Activated T-helper 17 cell treated with anti-CD3 and anti-CD28 coated beads, Interleukin-2, amount 50 U/mL, for 72 hours (primary cell): ENCODE results near the gene NSRP1. TPM values are rescaled to one million over a fixed set of nuclear protein-coding genes. Genes with fewer than 3 reads are reported as not detected.
"Not testable (repeated sequence)": the region's sequence is repeated elsewhere in the genome, so short reads cannot be mapped to it uniquely, and the experiment has no call there.

Experiments used
- ATAC-seq: fragments of 150-1000 bp; cut with Tn5 transposase; replicated peaks from 2 replicates; pipeline ENCODE4 v1.10.0; 2021; ENCODE audit warnings: mild to moderate bottlenecking, moderate library complexity
- H3K27ac Mint-ChIP-seq: one replicate; pipeline ENCODE4 v1.8.0; 2022; ENCODE audit warnings: mixed read lengths
- H3K27me3 Mint-ChIP-seq: one replicate; pipeline ENCODE4 v1.8.0; 2022; ENCODE audit warnings: mixed read lengths
- H3K36me3 Mint-ChIP-seq: one replicate; pipeline ENCODE4 v1.8.0; 2022; ENCODE audit warnings: low read depth, mild to moderate bottlenecking, mixed read lengths
- H3K4me1 Mint-ChIP-seq: one replicate; pipeline ENCODE4 v1.8.0; 2022; ENCODE audit warnings: mixed read lengths
- H3K4me3 Mint-ChIP-seq: one replicate; pipeline ENCODE4 v1.8.0; 2022; ENCODE audit warnings: mild to moderate bottlenecking, mixed read lengths
- H3K9me3 Mint-ChIP-seq: one replicate; pipeline ENCODE4 v1.8.0; 2022; ENCODE audit warnings: mixed read lengths
- total RNA-seq, 2 donors: library from RNA; stranded (reverse); gene quantifications; one replicate each; pipeline ENCODE4 v1.2.3, GENCODE V29; 2022

NSRP1 gene
- total RNA-seq, 2 donors from 2014 or later, result 29.8 to 39.5 TPM

- no peaks in the 10 kb centered on the region for H3K9me3 Mint-ChIP-seq
- no peak overlapping the region for H3K4me3 Mint-ChIP-seq
These were observed 12.7 kb upstream of the NSRP1 start for GRCh38 chr17:30103921-30104320.

GRCh38 chr17:30104575-30105339 is 11.9 kb upstream of the NSRP1 start:
- peaks cover 3% of the 10 kb centered on the region for H3K27me3 Mint-ChIP-seq
- H3K4me1 Mint-ChIP-seq, result peaks cover 6% of the 10 kb centered on the region
- peak overlapping the region; percentile 83 for H3K4me3 Mint-ChIP-seq
- H3K27ac Mint-ChIP-seq, result peak overlapping the region; percentile 64
- H3K9me3 Mint-ChIP-seq, result no peaks in the 10 kb centered on the region
- peak; percentile 96 for ATAC-seq
- no peaks in the 10 kb centered on the region for H3K36me3 Mint-ChIP-seq

More at GRCh38 chr17:30103921-30104320, 12.7 kb upstream of the NSRP1 start:
- H3K27me3 Mint-ChIP-seq, result peaks cover 3% of the 10 kb centered on the region
- ATAC-seq, result no peak
- H3K27ac Mint-ChIP-seq, result no peak overlapping the region
- peaks cover 6% of the 10 kb centered on the region for H3K4me1 Mint-ChIP-seq
- H3K36me3 Mint-ChIP-seq, result no peaks in the 10 kb centered on the region

GRCh38 chr17:30112794-30113193 is 3.8 kb upstream of the NSRP1 start:
- Mint-ChIP-seq H3K27me3 (peaks cover under 1% of the 10 kb centered on the region), H3K4me1 (no peaks in the 10 kb centered on the region), H3K4me3 (no peak overlapping the region), H3K27ac (no peak overlapping the region), H3K9me3 (no peaks in the 10 kb centered on the region), H3K36me3 (peaks cover 15% of the 10 kb centered on the region)
- ATAC-seq, result peak; percentile 43

DNA sequence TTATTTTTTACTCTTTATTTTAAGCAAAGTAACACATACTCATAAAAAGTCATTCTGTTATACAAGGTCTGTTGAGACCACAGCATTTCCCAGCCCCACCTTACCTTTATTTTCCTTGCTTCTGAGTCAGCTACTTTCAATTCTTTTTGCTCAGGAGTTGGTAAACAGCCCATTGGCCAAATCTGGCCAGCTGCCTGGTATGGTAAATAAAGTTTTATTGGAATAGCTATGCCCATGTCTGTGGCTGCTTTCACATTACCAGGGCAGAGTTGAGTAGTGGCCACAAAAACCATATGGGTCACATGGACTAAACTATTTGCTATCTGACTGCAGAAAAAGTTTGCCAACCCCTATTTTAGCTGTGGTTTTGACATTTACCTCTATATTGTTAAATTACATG is 3.4 kb upstream of the NSRP1 start:
- peak; percentile 49 for ATAC-seq
- peaks cover 19% of the 10 kb centered on the region for H3K36me3 Mint-ChIP-seq
- no peaks in the 10 kb centered on the region for H3K27me3 Mint-ChIP-seq
- H3K9me3 Mint-ChIP-seq, result no peaks in the 10 kb centered on the region
- H3K4me1 Mint-ChIP-seq, result peaks cover under 1% of the 10 kb centered on the region
- H3K27ac Mint-ChIP-seq, result no peak overlapping the region
- H3K4me3 Mint-ChIP-seq, result no peak overlapping the region

DNA sequence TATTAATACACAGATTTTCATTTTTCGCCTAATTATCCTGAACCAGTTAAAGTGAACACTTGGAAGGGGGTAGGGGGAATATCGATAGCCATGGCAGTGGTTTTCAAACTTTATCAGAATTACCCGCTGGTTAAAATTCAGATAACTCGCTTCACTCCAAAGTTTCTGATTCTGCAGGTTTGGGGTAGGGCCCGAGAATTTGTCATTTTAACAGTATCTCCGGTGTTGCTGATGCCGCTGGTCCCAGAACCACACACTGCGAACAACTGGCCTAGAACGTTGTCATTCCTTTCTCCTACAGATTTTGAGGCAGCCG is 313 bp upstream of the NSRP1 start:
- Mint-ChIP-seq H3K27me3 (no peaks in the 10 kb centered on the region), H3K9me3 (no peaks in the 10 kb centered on the region), H3K4me3 (peak overlapping the region; percentile 87), H3K27ac (peak overlapping the region; percentile 99), H3K36me3 (peaks cover 49% of the 10 kb centered on the region), H3K4me1 (peaks cover 19% of the 10 kb centered on the region)
- no peak for ATAC-seq

DNA sequence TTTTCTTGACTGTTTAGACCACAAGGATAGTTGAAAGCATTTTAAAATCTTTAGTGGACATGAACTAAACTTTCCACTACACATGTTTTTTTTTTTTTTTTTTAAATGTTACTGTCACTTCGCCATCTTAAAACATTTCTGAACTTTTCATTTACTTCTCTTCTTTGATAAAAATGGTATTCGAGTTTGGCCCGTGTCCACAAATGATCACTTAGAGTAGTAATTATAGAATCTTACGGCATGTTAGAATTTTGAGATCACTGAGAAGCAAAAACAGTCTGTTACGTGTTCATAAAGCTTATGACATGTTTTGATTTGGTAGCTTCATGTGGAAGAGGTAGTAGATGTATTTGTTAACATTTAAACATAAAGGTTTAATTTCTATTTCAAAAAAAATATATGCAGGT is 1.1 kb downstream of the NSRP1 start:
- H3K36me3 Mint-ChIP-seq, result peaks cover 63% of the 10 kb centered on the region
- peak overlapping the region; percentile 99 for H3K27ac Mint-ChIP-seq
- peak overlapping the region; percentile 87 for H3K4me3 Mint-ChIP-seq
- ATAC-seq, result no peak
- H3K4me1 Mint-ChIP-seq, result peaks cover 25% of the 10 kb centered on the region
- H3K27me3 Mint-ChIP-seq, result no peaks in the 10 kb centered on the region
- no peaks in the 10 kb centered on the region for H3K9me3 Mint-ChIP-seq

- H3K9me3 Mint-ChIP-seq, H3K27me3 Mint-ChIP-seq, ATAC-seq: not testable (repeated sequence)
- H3K4me1 Mint-ChIP-seq, result peaks cover 25% of the 10 kb centered on the region
- peak overlapping the region; percentile 87 for H3K4me3 Mint-ChIP-seq
- peaks cover 72% of the 10 kb centered on the region for H3K36me3 Mint-ChIP-seq
- peak overlapping the region; percentile 99 for H3K27ac Mint-ChIP-seq
These were observed 2.0 kb downstream of the NSRP1 start for GRCh38 chr17:30118635-30119034.

DNA sequence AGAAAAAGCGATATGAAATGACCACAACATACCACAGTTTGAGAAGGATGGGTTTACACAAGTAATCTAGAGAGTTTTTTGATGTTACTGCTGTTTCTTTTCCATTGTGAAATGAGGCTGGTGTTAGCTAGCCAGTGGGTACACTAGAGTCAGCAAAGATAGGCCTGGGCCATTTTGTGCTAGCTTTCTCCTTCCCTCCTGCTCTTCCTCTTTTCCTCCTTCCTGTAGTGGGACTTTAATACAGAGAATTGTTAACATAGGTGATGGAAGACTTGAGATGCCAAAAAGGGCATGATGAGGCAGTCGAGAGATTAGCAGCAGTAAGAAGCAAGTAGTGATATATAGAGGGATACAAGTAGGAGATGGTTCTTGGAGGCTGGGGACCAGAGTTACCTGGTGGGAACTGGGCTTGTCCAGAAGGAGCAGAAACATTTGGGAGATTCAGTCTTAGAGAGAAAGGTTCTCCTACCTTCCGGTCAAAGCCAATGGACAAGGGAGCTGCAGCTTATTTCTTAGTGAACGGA is 7.7 kb downstream of the NSRP1 start:
- H3K27me3 Mint-ChIP-seq, result no peaks in the 10 kb centered on the region
- no peak overlapping the region for H3K27ac Mint-ChIP-seq
- H3K4me1 Mint-ChIP-seq, result peaks cover 29% of the 10 kb centered on the region
- peaks cover 83% of the 10 kb centered on the region for H3K36me3 Mint-ChIP-seq
- H3K9me3 Mint-ChIP-seq, result no peaks in the 10 kb centered on the region
- H3K4me3 Mint-ChIP-seq, result no peak overlapping the region
- no peak for ATAC-seq

GRCh38 chr17:30130121-30130520 is 13.5 kb downstream of the NSRP1 start:
- Mint-ChIP-seq H3K27me3 (no peaks in the 10 kb centered on the region), H3K27ac (no peak overlapping the region), H3K9me3 (no peaks in the 10 kb centered on the region), H3K4me3 (no peak overlapping the region), H3K36me3 (peaks cover 87% of the 10 kb centered on the region), H3K4me1 (peaks cover 6% of the 10 kb centered on the region)
- no peak for ATAC-seq

DNA sequence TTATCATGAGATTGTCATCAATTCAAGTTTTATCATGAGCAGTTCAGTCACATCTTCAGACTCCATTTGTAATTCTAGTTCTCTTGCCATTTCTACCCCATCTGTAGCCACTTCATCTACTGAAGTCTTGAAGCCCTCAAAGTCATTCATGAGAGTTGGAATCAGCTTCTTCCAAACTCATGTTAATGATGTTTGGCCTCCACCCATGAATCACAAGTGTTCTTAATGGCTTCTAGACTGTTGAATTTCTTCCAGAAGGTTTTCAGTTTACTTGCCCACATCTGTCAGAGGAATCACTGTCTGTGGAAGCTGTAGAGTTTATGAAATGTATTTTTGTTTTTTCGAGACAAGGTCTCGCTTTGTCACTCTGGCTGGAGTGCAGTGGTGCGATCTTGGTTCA is 16.0 kb downstream of the NSRP1 start:
- no peak overlapping the region for H3K27ac Mint-ChIP-seq
- H3K9me3 Mint-ChIP-seq, result no peaks in the 10 kb centered on the region
- no peak for ATAC-seq
- peaks cover 6% of the 10 kb centered on the region for H3K4me1 Mint-ChIP-seq
- H3K36me3 Mint-ChIP-seq, result peaks cover 84% of the 10 kb centered on the region
- H3K27me3 Mint-ChIP-seq, result no peaks in the 10 kb centered on the region
- no peak overlapping the region for H3K4me3 Mint-ChIP-seq

- Mint-ChIP-seq H3K36me3 (peaks cover 84% of the 10 kb centered on the region), H3K27me3 (no peaks in the 10 kb centered on the region), H3K9me3 (no peaks in the 10 kb centered on the region), H3K4me3 (no peak overlapping the region), H3K4me1 (peaks cover 11% of the 10 kb centered on the region), H3K27ac (no peak overlapping the region)
- ATAC-seq, result no peak
These were observed 16.6 kb downstream of the NSRP1 start for GRCh38 chr17:30133197-30133596.

- no peak for ATAC-seq
- H3K27me3 Mint-ChIP-seq, result no peaks in the 10 kb centered on the region
- no peak overlapping the region for H3K27ac Mint-ChIP-seq
- H3K9me3 Mint-ChIP-seq, result no peaks in the 10 kb centered on the region
- no peak overlapping the region for H3K4me3 Mint-ChIP-seq
- peaks cover 13% of the 10 kb centered on the region for H3K4me1 Mint-ChIP-seq
- peaks cover 85% of the 10 kb centered on the region for H3K36me3 Mint-ChIP-seq
These were observed 17.9 kb downstream of the NSRP1 start for GRCh38 chr17:30134551-30134950.

GRCh38 chr17:30137158-30137557 is 20.5 kb downstream of the NSRP1 start:
- Mint-ChIP-seq H3K4me3 (no peak overlapping the region), H3K27ac (no peak overlapping the region), H3K27me3 (no peaks in the 10 kb centered on the region), H3K36me3 (peaks cover 62% of the 10 kb centered on the region), H3K4me1 (peaks cover 13% of the 10 kb centered on the region), H3K9me3 (no peaks in the 10 kb centered on the region)
- ATAC-seq, result no peak

DNA sequence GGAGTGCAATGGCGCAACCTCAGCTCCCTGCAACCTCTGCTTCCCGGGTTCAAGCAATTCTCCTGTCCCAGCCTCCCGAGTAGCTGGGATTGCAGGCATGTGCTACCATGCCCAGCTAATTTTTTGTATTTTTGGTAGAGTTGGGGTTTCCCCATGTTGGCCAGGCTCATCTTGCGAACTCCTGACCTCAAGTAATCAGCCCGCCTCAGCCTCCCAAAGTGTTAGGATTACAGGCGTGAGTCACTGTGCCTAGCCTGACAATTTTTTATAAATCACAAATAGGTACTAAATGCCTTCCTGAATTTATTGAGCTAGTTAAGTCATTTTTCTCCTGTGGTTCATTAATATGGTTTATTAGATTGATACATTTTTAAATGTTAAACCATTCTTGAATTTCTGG is 31.2 kb downstream of the NSRP1 start:
- peak overlapping the region; percentile 29 for H3K27ac Mint-ChIP-seq
- H3K36me3 Mint-ChIP-seq, result peaks cover 49% of the 10 kb centered on the region
- H3K4me1 Mint-ChIP-seq, H3K9me3 Mint-ChIP-seq, H3K4me3 Mint-ChIP-seq, H3K27me3 Mint-ChIP-seq: not testable (repeated sequence)
- peak; percentile 59 for ATAC-seq

DNA sequence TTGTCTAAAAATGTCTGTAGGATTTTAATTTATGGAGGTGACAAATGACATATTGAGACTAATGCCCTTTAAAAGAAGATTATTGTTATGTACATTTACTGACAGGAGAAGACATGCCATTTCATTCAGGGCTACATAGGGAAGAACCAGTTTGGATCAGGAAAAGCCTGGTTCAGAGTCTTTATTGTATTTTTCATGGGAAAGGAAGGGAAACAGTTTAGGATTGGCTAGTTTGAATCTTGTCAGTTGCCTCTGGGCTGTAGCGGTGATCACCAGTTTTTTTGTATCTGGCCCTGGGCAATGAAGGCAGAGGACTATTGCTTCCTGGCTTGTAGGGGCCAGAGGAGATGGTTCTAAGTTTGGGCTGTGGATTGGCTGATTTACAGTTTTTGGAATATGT is 31.8 kb downstream of the NSRP1 start:
- ATAC-seq, result no peak
- Mint-ChIP-seq H3K9me3 (no peaks in the 10 kb centered on the region), H3K36me3 (peaks cover 54% of the 10 kb centered on the region), H3K27me3 (no peaks in the 10 kb centered on the region), H3K4me3 (no peak overlapping the region), H3K27ac (peak overlapping the region; percentile 29), H3K4me1 (peaks cover 9% of the 10 kb centered on the region)
